ENCODE data around the gene LCMT2.

- TF ChIP-seq, protein P1, sequence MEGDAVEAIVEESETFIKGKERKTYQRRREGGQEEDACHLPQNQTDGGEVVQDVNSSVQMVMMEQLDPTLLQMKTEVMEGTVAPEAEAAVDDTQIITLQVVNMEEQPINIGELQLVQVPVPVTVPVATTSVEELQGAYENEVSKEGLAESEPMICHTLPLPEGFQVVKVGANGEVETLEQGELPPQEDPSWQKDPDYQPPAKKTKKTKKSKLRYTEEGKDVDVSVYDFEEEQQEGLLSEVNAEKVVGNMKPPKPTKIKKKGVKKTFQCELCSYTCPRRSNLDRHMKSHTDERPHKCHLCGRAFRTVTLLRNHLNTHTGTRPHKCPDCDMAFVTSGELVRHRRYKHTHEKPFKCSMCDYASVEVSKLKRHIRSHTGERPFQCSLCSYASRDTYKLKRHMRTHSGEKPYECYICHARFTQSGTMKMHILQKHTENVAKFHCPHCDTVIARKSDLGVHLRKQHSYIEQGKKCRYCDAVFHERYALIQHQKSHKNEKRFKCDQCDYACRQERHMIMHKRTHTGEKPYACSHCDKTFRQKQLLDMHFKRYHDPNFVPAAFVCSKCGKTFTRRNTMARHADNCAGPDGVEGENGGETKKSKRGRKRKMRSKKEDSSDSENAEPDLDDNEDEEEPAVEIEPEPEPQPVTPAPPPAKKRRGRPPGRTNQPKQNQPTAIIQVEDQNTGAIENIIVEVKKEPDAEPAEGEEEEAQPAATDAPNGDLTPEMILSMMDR (IDR thresholded peaks at IDR 0.05; ENCODE audit: insufficient read depth, low read depth, low read length): no peak
- no peak for TF ChIP-seq EZH2 (IDR thresholded peaks at IDR 0.05; ENCODE audit: insufficient read depth, low read length)
These were observed 28.1 kb downstream of the LCMT2 start, which contains the start of gene TGM7 for GRCh38 chr15:43302205-43302817.

Measured in astrocyte (in vitro differentiated cells and primary cell).